ENCODE measurements around the gene ADAM11. TPM values are rescaled to one million over a fixed set of nuclear protein-coding genes. Genes with fewer than 3 reads are reported as not detected.
A peak's percentile ranks its signal among the peaks of the same experiment; 100 is the strongest.
"Not testable (repeated sequence)": the region's sequence is repeated elsewhere in the genome, so short reads cannot be mapped to it uniquely, and the experiment has no call there.

The ADAM11 gene
- polyA plus RNA-seq, 4 donors: 0.15 to 0.62 TPM; not detected in 2

DNA sequence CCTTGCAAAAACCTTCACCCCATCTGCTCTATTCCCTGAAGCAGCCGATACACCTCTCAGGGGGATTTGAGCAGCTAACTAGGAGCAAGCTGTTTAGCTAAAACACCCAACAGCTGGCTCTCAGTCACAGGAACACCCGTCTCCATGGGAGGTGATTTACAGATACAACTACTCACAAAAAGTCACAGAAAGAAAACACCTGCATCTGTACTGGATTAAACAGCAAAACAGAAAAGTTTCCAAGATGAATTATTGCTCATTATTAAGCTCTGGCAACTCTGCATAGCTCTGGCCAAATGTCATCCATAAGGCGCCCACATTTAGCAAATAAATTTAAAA, 49.0 kb downstream of the ADAM11 start:
- WGBS, 3 donors: 59 to 69% (median 67%) methylated on average over 3 of the region's 3 CpGs
- DNase-seq (no peak), FAIRE-seq (no peak)
- no peak overlapping the region for H3K27ac ChIP-seq (ENCODE audit: low read depth in 1 of 3, low read length in 2 of 3)
- H3K9me3 ChIP-seq (ENCODE audit: control insufficient read depth in 2 of 2, insufficient read depth in 1 of 2, low read depth in 1 of 2, low read length in 1 of 2): no peaks in the 10 kb centered on the region
- H3K4me1 ChIP-seq (ENCODE audit: control insufficient read depth in 3 of 3, insufficient read depth in 2 of 3, low read depth in 1 of 3, low read length in 2 of 3): no peaks in the 10 kb centered on the region
- peaks cover 0 to 7% (median 0%) of the 10 kb centered on the region in 3 donors for H3K36me3 ChIP-seq (ENCODE audit: control insufficient read depth in 3 of 3, insufficient read depth in 2 of 3, low read depth in 1 of 3, low read length in 3 of 3)
- peaks cover 0 to 3% (median 0%) of the 10 kb centered on the region in 3 donors for H3K27me3 ChIP-seq (ENCODE audit: control insufficient read depth in 3 of 3, insufficient read depth in 3 of 3, low read length in 3 of 3)
- no peak overlapping the region for H3K4me3 ChIP-seq (ENCODE audit: low read depth in 1 of 3, low read length in 3 of 3)

DNA sequence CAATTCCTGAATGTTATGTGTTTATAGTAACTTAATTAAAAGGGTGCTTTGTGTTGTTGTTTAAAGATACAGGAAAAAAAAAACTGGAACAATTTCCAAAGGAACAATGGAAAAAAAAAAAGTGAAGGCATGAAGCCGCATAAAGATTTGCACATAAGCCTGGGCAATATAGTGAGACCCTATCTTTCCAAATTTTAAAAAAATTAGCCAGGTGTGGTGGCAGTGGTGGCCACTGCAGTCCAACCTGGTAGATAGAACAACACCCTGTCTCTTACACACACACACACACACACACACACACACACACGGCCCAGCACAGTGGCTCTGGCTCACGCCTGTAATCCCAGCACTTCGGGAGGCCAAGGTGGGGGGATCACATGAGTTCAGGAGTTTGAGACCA, 49.4 kb downstream of the ADAM11 start:
- WGBS, 3 donors: 87 to 92% (median 90%) methylated on average over 4 of the region's 4 CpGs
- H3K27ac ChIP-seq (ENCODE audit: low read depth in 1 of 3, low read length in 2 of 3): no peak overlapping the region

DNA sequence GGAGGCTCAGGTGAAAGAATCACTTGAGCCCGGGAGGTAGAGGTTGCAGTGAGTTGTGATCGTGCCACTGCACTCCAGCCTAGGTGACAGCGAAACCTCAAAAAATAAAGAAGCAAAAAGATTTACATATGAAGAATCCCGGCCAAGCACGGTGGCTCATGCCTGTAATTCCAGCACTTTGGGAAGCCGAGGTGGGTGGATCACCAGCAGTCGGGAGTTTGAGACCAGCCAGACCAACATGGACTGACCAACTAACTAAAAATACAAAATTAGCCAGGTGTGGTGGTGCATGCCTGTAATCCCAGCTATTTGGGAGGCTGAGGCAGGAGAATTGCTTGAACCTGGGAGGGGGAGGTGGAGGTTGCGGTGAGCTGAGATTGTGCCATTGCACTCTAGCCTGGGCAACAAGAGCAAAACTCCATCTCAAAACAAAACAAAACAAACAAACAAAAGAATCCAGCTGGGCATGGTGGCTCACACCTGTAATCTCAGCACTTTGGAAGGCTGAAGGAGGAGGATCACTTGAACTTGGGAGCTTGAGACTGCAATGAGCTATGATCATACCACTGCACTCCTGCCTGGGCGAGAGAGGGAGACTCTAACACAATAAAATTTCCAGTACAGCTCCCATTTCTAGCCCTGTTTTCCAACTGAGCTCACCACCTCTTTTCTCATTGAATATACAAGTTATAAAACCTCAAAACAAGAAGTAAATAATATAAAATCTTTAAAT, 50.0 kb downstream of the ADAM11 start:
- FAIRE-seq; H3K4me3 ChIP-seq (ENCODE audit: low read depth in 1 of 3, low read length in 3 of 3); DNase-seq; H3K4me1 ChIP-seq (ENCODE audit: control insufficient read depth in 3 of 3, insufficient read depth in 2 of 3, low read depth in 1 of 3, low read length in 2 of 3); H3K36me3 ChIP-seq (ENCODE audit: control insufficient read depth in 3 of 3, insufficient read depth in 2 of 3, low read depth in 1 of 3, low read length in 3 of 3); H3K9me3 ChIP-seq (ENCODE audit: control insufficient read depth in 2 of 2, insufficient read depth in 1 of 2, low read depth in 1 of 2, low read length in 1 of 2); H3K27ac ChIP-seq (ENCODE audit: low read depth in 1 of 3, low read length in 2 of 3); H3K27me3 ChIP-seq (ENCODE audit: control insufficient read depth in 3 of 3, insufficient read depth in 3 of 3, low read length in 3 of 3): not testable (repeated sequence)
- 88 to 92% (median 90%) methylated on average over 9 of the region's 9 CpGs for WGBS, 3 donors

More for the DNA sequence above, 49.4 kb downstream of the ADAM11 start:
- Histone ChIP-seq H3K4me3 (ENCODE audit: low read depth in 1 of 3, low read length in 3 of 3) (no peak overlapping the region), H3K27me3 (ENCODE audit: control insufficient read depth in 3 of 3, insufficient read depth in 3 of 3, low read length in 3 of 3) (peaks cover 0 to 3% (median 0%) of the 10 kb centered on the region in 3 donors), H3K36me3 (ENCODE audit: control insufficient read depth in 3 of 3, insufficient read depth in 2 of 3, low read depth in 1 of 3, low read length in 3 of 3) (peaks cover 0 to 7% (median 0%) of the 10 kb centered on the region in 3 donors), H3K4me1 (ENCODE audit: control insufficient read depth in 3 of 3, insufficient read depth in 2 of 3, low read depth in 1 of 3, low read length in 2 of 3) (no peaks in the 10 kb centered on the region), H3K9me3 (ENCODE audit: control insufficient read depth in 2 of 2, insufficient read depth in 1 of 2, low read depth in 1 of 2, low read length in 1 of 2) (no peaks in the 10 kb centered on the region)
- FAIRE-seq (no peak), DNase-seq (no peak)

DNA sequence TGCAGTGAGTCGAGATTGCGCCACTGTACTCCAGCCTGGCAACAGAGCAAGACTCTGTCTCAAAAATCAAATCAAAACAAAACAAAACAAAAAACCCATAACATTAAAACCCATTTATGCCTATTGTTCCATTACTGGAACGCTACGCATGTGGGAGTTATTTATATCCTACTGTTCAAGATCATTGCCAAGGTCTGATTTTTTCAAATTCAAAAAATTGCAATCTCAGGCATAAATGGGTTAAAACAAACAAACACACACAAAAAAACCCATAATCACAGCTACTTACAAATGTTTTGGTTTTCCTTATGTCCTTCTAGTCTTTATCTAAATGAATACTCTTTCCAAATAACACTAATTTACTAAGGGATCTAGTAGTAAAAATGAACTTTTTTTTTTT, 53.5 kb downstream of the ADAM11 start:
- no peaks in the 10 kb centered on the region for H3K9me3 ChIP-seq (ENCODE audit: control insufficient read depth in 2 of 2, insufficient read depth in 1 of 2, low read depth in 1 of 2, low read length in 1 of 2)
- H3K36me3 ChIP-seq (ENCODE audit: control insufficient read depth in 3 of 3, insufficient read depth in 2 of 3, low read depth in 1 of 3, low read length in 3 of 3): no peaks in the 10 kb centered on the region
- no peak overlapping the region for H3K27ac ChIP-seq (ENCODE audit: low read depth in 1 of 3, low read length in 2 of 3)
- WGBS, 3 donors: 72 to 85% (median 76%) methylated on average over 4 of the region's 4 CpGs
- no peaks in the 10 kb centered on the region for H3K27me3 ChIP-seq (ENCODE audit: control insufficient read depth in 3 of 3, insufficient read depth in 3 of 3, low read length in 3 of 3)
- FAIRE-seq: no peak
- no peak overlapping the region for H3K4me3 ChIP-seq (ENCODE audit: low read depth in 1 of 3, low read length in 3 of 3)
- no peak for DNase-seq
- no peaks in the 10 kb centered on the region for H3K4me1 ChIP-seq (ENCODE audit: control insufficient read depth in 3 of 3, insufficient read depth in 2 of 3, low read depth in 1 of 3, low read length in 2 of 3)

DNA sequence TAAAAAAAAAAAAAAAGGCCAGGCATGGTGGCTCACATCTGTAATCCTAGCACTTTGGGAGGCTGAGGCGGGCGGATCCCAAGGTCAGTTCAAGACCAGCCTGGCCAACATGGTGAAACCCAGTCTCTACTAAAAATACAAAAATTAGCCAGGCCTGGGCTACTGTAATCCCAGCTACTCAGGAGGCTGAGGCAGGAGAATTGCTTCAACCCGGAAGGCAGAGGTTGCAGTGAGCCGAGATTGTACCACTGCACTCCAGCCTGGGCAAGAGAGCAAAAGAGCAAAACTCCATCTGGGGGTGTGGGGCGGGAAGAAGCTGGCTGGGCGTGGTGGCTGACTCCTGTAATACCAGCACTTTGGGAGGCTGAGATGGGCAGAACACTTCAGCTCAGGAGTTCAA, 59.7 kb downstream of the ADAM11 start:
- H3K4me1 ChIP-seq (ENCODE audit: control insufficient read depth in 3 of 3, insufficient read depth in 2 of 3, low read depth in 1 of 3, low read length in 2 of 3); H3K4me3 ChIP-seq (ENCODE audit: low read depth in 1 of 3, low read length in 3 of 3); DNase-seq; H3K36me3 ChIP-seq (ENCODE audit: control insufficient read depth in 3 of 3, insufficient read depth in 2 of 3, low read depth in 1 of 3, low read length in 3 of 3); H3K27ac ChIP-seq (ENCODE audit: low read depth in 1 of 3, low read length in 2 of 3); FAIRE-seq; H3K27me3 ChIP-seq (ENCODE audit: control insufficient read depth in 3 of 3, insufficient read depth in 3 of 3, low read length in 3 of 3); H3K9me3 ChIP-seq (ENCODE audit: control insufficient read depth in 2 of 2, insufficient read depth in 1 of 2, low read depth in 1 of 2, low read length in 1 of 2): not testable (repeated sequence)
- WGBS, 3 donors: 23 to 77% (median 54%) methylated on average over 4 to 6 of the region's 6 CpGs

DNA sequence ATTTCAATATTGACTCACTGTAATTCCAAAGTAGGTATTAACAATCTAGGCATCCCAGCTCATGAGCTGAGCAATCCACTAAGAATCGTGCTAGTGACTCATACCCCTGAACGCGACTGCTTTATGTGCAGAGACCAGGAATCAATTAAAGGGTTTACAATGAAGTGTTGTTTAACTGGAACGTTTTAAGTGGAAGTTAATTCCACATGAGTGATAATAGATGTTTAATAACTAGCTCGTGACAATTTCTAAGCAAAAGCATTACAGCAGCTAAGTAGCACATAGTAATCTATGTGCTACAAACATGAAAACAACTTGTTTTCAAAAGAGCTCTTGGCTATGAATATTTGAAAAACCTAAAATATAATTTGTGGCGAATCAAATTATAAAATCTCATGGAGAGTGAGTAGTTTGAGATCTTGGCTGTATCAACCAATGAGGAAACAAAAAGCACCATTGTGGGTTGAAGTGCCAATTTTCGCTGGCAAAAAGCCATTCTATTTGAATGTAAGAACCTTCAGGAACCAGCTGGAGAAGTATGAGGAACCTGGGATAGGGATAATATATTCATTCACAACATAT, 61.9 kb downstream of the ADAM11 start:
- no peaks in the 10 kb centered on the region for H3K27me3 ChIP-seq (ENCODE audit: control insufficient read depth in 3 of 3, insufficient read depth in 3 of 3, low read length in 3 of 3)
- H3K9me3 ChIP-seq (ENCODE audit: control insufficient read depth in 2 of 2, insufficient read depth in 1 of 2, low read depth in 1 of 2, low read length in 1 of 2): no peaks in the 10 kb centered on the region
- FAIRE-seq (no peak), DNase-seq (no peak)
- no peaks in the 10 kb centered on the region for H3K36me3 ChIP-seq (ENCODE audit: control insufficient read depth in 3 of 3, insufficient read depth in 2 of 3, low read depth in 1 of 3, low read length in 3 of 3)
- WGBS, 3 donors: 11 to 37% (median 29%) methylated on average over 7 of the region's 7 CpGs
- H3K27ac ChIP-seq (ENCODE audit: low read depth in 1 of 3, low read length in 2 of 3): peak overlapping the region in 1 of 3 donors; percentile 38
- no peaks in the 10 kb centered on the region for H3K4me1 ChIP-seq (ENCODE audit: control insufficient read depth in 3 of 3, insufficient read depth in 2 of 3, low read depth in 1 of 3, low read length in 2 of 3)
- H3K4me3 ChIP-seq (ENCODE audit: low read depth in 1 of 3, low read length in 3 of 3): no peak overlapping the region

DNA sequence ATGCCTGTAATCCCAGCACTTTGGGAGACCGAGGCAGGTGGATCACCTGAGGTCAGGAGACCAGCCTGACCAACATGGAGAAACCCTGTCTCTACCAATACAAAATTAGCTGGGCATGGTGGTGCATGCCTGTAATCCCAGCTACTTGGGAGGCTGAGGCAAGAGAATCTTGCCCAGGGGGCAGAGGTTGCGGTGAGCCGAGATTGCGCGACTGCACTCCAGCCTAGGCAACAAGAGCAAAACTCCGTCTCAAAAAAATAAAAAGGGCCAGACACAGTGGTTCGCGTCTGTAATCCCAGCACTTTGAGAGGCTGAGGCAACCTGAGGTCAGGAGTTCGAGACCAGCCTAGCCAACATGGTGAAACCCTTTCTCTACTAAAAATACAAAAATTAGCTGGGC, 66.4 kb downstream of the ADAM11 start:
- peaks cover 4 to 18% (median 8%) of the 10 kb centered on the region in 3 donors for H3K27me3 ChIP-seq (ENCODE audit: control insufficient read depth in 3 of 3, insufficient read depth in 3 of 3, low read length in 3 of 3)
- H3K4me1 ChIP-seq (ENCODE audit: control insufficient read depth in 3 of 3, insufficient read depth in 2 of 3, low read depth in 1 of 3, low read length in 2 of 3); H3K27ac ChIP-seq (ENCODE audit: low read depth in 1 of 3, low read length in 2 of 3); H3K4me3 ChIP-seq (ENCODE audit: low read depth in 1 of 3, low read length in 3 of 3); FAIRE-seq; H3K36me3 ChIP-seq (ENCODE audit: control insufficient read depth in 3 of 3, insufficient read depth in 2 of 3, low read depth in 1 of 3, low read length in 3 of 3); H3K9me3 ChIP-seq (ENCODE audit: control insufficient read depth in 2 of 2, insufficient read depth in 1 of 2, low read depth in 1 of 2, low read length in 1 of 2); DNase-seq: not testable (repeated sequence)
- 91 to 96% (median 94%) methylated on average over 9 of the region's 9 CpGs for WGBS, 3 donors

DNA sequence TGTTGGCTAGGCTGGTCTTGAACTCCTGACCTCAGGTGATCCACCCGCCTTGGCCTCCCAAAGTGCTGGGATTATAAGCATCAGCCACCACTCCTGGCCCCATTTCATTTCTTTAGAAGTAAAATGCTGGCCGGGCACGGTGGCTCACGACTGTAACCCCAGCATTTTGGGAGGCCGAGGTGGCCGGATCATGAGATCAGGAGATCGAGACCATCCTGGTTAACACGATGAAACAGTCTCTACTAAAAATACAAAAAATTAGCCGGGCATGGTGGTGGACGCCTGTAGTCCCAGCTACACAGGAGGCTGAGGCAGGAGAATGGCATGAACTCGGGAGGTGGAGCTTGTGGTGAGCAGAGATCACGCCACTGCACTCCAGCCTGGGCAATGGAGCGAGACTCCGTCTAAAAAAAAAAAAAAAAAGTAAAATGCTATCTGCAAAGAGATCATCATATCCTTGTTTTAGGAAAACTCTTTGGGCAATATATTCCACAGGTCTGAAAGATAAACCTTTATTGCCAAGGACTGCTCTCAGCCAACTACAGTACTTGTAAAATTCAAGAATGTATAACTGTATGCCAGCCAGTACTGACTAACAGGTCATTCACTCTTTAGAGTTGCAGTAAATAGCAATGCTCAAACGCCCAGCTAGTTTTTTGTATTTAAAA, 67.5 kb downstream of the ADAM11 start:
- no peaks in the 10 kb centered on the region for H3K36me3 ChIP-seq (ENCODE audit: control insufficient read depth in 3 of 3, insufficient read depth in 2 of 3, low read depth in 1 of 3, low read length in 3 of 3)
- no peak overlapping the region for H3K27ac ChIP-seq (ENCODE audit: low read depth in 1 of 3, low read length in 2 of 3)
- H3K4me1 ChIP-seq (ENCODE audit: control insufficient read depth in 3 of 3, insufficient read depth in 2 of 3, low read depth in 1 of 3, low read length in 2 of 3): peaks cover 0 to 4% (median 0%) of the 10 kb centered on the region in 3 donors
- no peak overlapping the region for H3K4me3 ChIP-seq (ENCODE audit: low read depth in 1 of 3, low read length in 3 of 3)
- peaks cover 8 to 29% (median 12%) of the 10 kb centered on the region in 3 donors for H3K27me3 ChIP-seq (ENCODE audit: control insufficient read depth in 3 of 3, insufficient read depth in 3 of 3, low read length in 3 of 3)
- WGBS, 3 donors: 82 to 88% (median 84%) methylated on average over 15 of the region's 15 CpGs
- H3K9me3 ChIP-seq (ENCODE audit: control insufficient read depth in 2 of 2, insufficient read depth in 1 of 2, low read depth in 1 of 2, low read length in 1 of 2): no peaks in the 10 kb centered on the region
- no peak for FAIRE-seq
- DNase-seq: no peak
